ENCODE data around the gene CD93.

Gene CD93

GRCh38 chr20:23086931-23087411 lies 847 bp upstream of the CD93 start:
- Histone ChIP-seq H3K4me3 (ENCODE audit: low read length) (no peak overlapping the region), H3K36me3 (ENCODE audit: control insufficient read depth, insufficient read depth, low read length, severe bottlenecking) (no peaks in the 10 kb centered on the region), H3K4me1 (ENCODE audit: control insufficient read depth, insufficient read depth, low read length) (no peaks in the 10 kb centered on the region), H3K9ac (ENCODE audit: low read length) (no peak overlapping the region), H3K9me3 (ENCODE audit: control insufficient read depth, low read length) (no peaks in the 10 kb centered on the region), H3K27me3 (replicated peaks; ENCODE audit: control insufficient read depth, insufficient read depth, low read length) (peaks cover 19% of the 10 kb centered on the region)
- DNase-seq (ENCODE audit: low read depth): no peak

- H3K27me3 ChIP-seq (replicated peaks; ENCODE audit: control insufficient read depth, insufficient read depth, low read length): peaks cover 27% of the 10 kb centered on the region
- H3K9ac ChIP-seq (ENCODE audit: low read length): no peak overlapping the region
- H3K36me3 ChIP-seq (ENCODE audit: control insufficient read depth, insufficient read depth, low read length, severe bottlenecking): no peaks in the 10 kb centered on the region
- DNase-seq (ENCODE audit: low read depth): no peak
- no peak overlapping the region for H3K4me3 ChIP-seq (ENCODE audit: low read length)
- H3K4me1 ChIP-seq (ENCODE audit: control insufficient read depth, insufficient read depth, low read length): no peaks in the 10 kb centered on the region
- no peaks in the 10 kb centered on the region for H3K9me3 ChIP-seq (ENCODE audit: control insufficient read depth, low read length)
Measured at GRCh38 chr20:23085436-23086055, 578 bp downstream of the CD93 start.

GRCh38 chr20:23084845-23085365 lies 1.2 kb downstream of the CD93 start:
- no peak overlapping the region for H3K4me3 ChIP-seq (ENCODE audit: low read length)
- no peaks in the 10 kb centered on the region for H3K9me3 ChIP-seq (ENCODE audit: control insufficient read depth, low read length)
- DNase-seq (ENCODE audit: low read depth): no peak
- no peaks in the 10 kb centered on the region for H3K4me1 ChIP-seq (ENCODE audit: control insufficient read depth, insufficient read depth, low read length)
- H3K36me3 ChIP-seq (ENCODE audit: control insufficient read depth, insufficient read depth, low read length, severe bottlenecking): no peaks in the 10 kb centered on the region
- peaks cover 27% of the 10 kb centered on the region for H3K27me3 ChIP-seq (replicated peaks; ENCODE audit: control insufficient read depth, insufficient read depth, low read length)
- H3K9ac ChIP-seq (ENCODE audit: low read length): no peak overlapping the region

GRCh38 chr20:23084282-23084844 lies 1.8 kb downstream of the CD93 start:
- no peaks in the 10 kb centered on the region for H3K9me3 ChIP-seq (ENCODE audit: control insufficient read depth, low read length)
- H3K9ac ChIP-seq (ENCODE audit: low read length): no peak overlapping the region
- H3K36me3 ChIP-seq (ENCODE audit: control insufficient read depth, insufficient read depth, low read length, severe bottlenecking): no peaks in the 10 kb centered on the region
- peaks cover 27% of the 10 kb centered on the region for H3K27me3 ChIP-seq (replicated peaks; ENCODE audit: control insufficient read depth, insufficient read depth, low read length)
- H3K4me1 ChIP-seq (ENCODE audit: control insufficient read depth, insufficient read depth, low read length): no peaks in the 10 kb centered on the region
- no peak for DNase-seq (ENCODE audit: low read depth)
- no peak overlapping the region for H3K4me3 ChIP-seq (ENCODE audit: low read length)

- no peak overlapping the region for H3K4me3 ChIP-seq (ENCODE audit: low read length)
- no peaks in the 10 kb centered on the region for H3K9me3 ChIP-seq (ENCODE audit: control insufficient read depth, low read length)
- no peaks in the 10 kb centered on the region for H3K36me3 ChIP-seq (ENCODE audit: control insufficient read depth, insufficient read depth, low read length, severe bottlenecking)
- DNase-seq (ENCODE audit: low read depth): no peak
- peaks cover 25% of the 10 kb centered on the region for H3K27me3 ChIP-seq (replicated peaks; ENCODE audit: control insufficient read depth, insufficient read depth, low read length)
- no peak overlapping the region for H3K9ac ChIP-seq (ENCODE audit: low read length)
- peaks cover 4% of the 10 kb centered on the region for H3K4me1 ChIP-seq (ENCODE audit: control insufficient read depth, insufficient read depth, low read length)
Measured at GRCh38 chr20:23083553-23084220, 2.4 kb downstream of the CD93 start.

GRCh38 chr20:23082846-23083552 lies 3.1 kb downstream of the CD93 start:
- no peaks in the 10 kb centered on the region for H3K36me3 ChIP-seq (ENCODE audit: control insufficient read depth, insufficient read depth, low read length, severe bottlenecking)
- H3K9me3 ChIP-seq (ENCODE audit: control insufficient read depth, low read length): no peaks in the 10 kb centered on the region
- H3K4me1 ChIP-seq (ENCODE audit: control insufficient read depth, insufficient read depth, low read length): peaks cover 11% of the 10 kb centered on the region
- no peak overlapping the region for H3K9ac ChIP-seq (ENCODE audit: low read length)
- H3K27me3 ChIP-seq (replicated peaks; ENCODE audit: control insufficient read depth, insufficient read depth, low read length): peaks cover 19% of the 10 kb centered on the region
- DNase-seq (ENCODE audit: low read depth): no peak
- H3K4me3 ChIP-seq (ENCODE audit: low read length): no peak overlapping the region

GRCh38 chr20:23081263-23081819 lies 4.8 kb downstream of the CD93 start:
- no peak for DNase-seq (ENCODE audit: low read depth)
- no peak overlapping the region for H3K4me3 ChIP-seq (ENCODE audit: low read length)
- no peaks in the 10 kb centered on the region for H3K9me3 ChIP-seq (ENCODE audit: control insufficient read depth, low read length)
- H3K4me1 ChIP-seq (ENCODE audit: control insufficient read depth, insufficient read depth, low read length): peaks cover 12% of the 10 kb centered on the region
- no peak overlapping the region for H3K9ac ChIP-seq (ENCODE audit: low read length)
- H3K36me3 ChIP-seq (ENCODE audit: control insufficient read depth, insufficient read depth, low read length, severe bottlenecking): no peaks in the 10 kb centered on the region
- peaks cover 10% of the 10 kb centered on the region for H3K27me3 ChIP-seq (replicated peaks; ENCODE audit: control insufficient read depth, insufficient read depth, low read length)

- Histone ChIP-seq H3K9me3 (ENCODE audit: control insufficient read depth, low read length) (no peaks in the 10 kb centered on the region), H3K4me1 (ENCODE audit: control insufficient read depth, insufficient read depth, low read length) (peaks cover 12% of the 10 kb centered on the region), H3K27me3 (replicated peaks; ENCODE audit: control insufficient read depth, insufficient read depth, low read length) (peaks cover 10% of the 10 kb centered on the region), H3K4me3 (ENCODE audit: low read length) (no peak overlapping the region), H3K36me3 (ENCODE audit: control insufficient read depth, insufficient read depth, low read length, severe bottlenecking) (no peaks in the 10 kb centered on the region), H3K9ac (ENCODE audit: low read length) (no peak overlapping the region)
- no peak for DNase-seq (ENCODE audit: low read depth)
Measured at GRCh38 chr20:23080521-23080920, 5.6 kb downstream of the CD93 start.

GRCh38 chr20:23079926-23080325 lies 6.2 kb downstream of the CD93 start:
- H3K36me3 ChIP-seq (ENCODE audit: control insufficient read depth, insufficient read depth, low read length, severe bottlenecking): no peaks in the 10 kb centered on the region
- peaks cover 12% of the 10 kb centered on the region for H3K4me1 ChIP-seq (ENCODE audit: control insufficient read depth, insufficient read depth, low read length)
- peaks cover 10% of the 10 kb centered on the region for H3K27me3 ChIP-seq (replicated peaks; ENCODE audit: control insufficient read depth, insufficient read depth, low read length)
- H3K9ac ChIP-seq (ENCODE audit: low read length): no peak overlapping the region
- H3K4me3 ChIP-seq (ENCODE audit: low read length): no peak overlapping the region
- no peak for DNase-seq (ENCODE audit: low read depth)
- H3K9me3 ChIP-seq (ENCODE audit: control insufficient read depth, low read length): no peaks in the 10 kb centered on the region

GRCh38 chr20:23079016-23079351 lies 7.1 kb downstream of the CD93 start:
- Histone ChIP-seq H3K36me3 (ENCODE audit: control insufficient read depth, insufficient read depth, low read length, severe bottlenecking) (no peaks in the 10 kb centered on the region), H3K4me1 (ENCODE audit: control insufficient read depth, insufficient read depth, low read length) (peaks cover 12% of the 10 kb centered on the region)
- DNase-seq (ENCODE audit: low read depth): no peak

More at GRCh38 chr20:23079016-23079351, 7.1 kb downstream of the CD93 start:
- Histone ChIP-seq H3K27me3 (replicated peaks; ENCODE audit: control insufficient read depth, insufficient read depth, low read length) (peaks cover 10% of the 10 kb centered on the region), H3K9ac (ENCODE audit: low read length) (no peak overlapping the region), H3K4me3 (ENCODE audit: low read length) (no peak overlapping the region), H3K9me3 (ENCODE audit: control insufficient read depth, low read length) (no peaks in the 10 kb centered on the region)
